ENCODE measurements around the gene LRRC2. TPM values are rescaled to one million over a fixed set of nuclear protein-coding genes. Genes with fewer than 3 reads are reported as not detected.

Gene LRRC2
- total RNA-seq, 1 experiment from 2014 or later: 2.6 TPM

GRCh38 chr3:46485779-46486175, 80.3 kb downstream of the LRRC2 start:
- Histone ChIP-seq H3K9ac (ENCODE audit: extremely low read depth, insufficient read length, low read length) (no peak overlapping the region), H4K20me1 (ENCODE audit: control insufficient read depth, insufficient read depth, insufficient read length) (no peaks in the 10 kb centered on the region), H3K9me3 (ENCODE audit: control insufficient read depth, low read depth, low read length) (no peaks in the 10 kb centered on the region), H4K91ac (ENCODE audit: insufficient read length, low read depth, low read length) (no peak overlapping the region), H2BK120ac (ENCODE audit: low read depth, low read length, poor library complexity, severe bottlenecking) (no peak overlapping the region), H3K4me1 (ENCODE audit: insufficient read depth, low read length) (no peaks in the 10 kb centered on the region), H3T11ph (ENCODE audit: low read length) (no peak overlapping the region), H3K27ac (ENCODE audit: insufficient read length, low read depth, low read length) (no peak overlapping the region), H2BK12ac (ENCODE audit: insufficient read length, low read depth, low read length) (no peak overlapping the region), H3K27me3 (ENCODE audit: insufficient read depth, low read length) (no peaks in the 10 kb centered on the region; the same call in 1 of the 2 replicates), H3K18ac (ENCODE audit: insufficient read length, low read depth, low read length) (no peak overlapping the region), H3K23ac (ENCODE audit: insufficient read length, low read depth, low read length) (no peak overlapping the region), H3K14ac (ENCODE audit: insufficient read depth, low read length) (no peak overlapping the region), H3K79me2 (ENCODE audit: insufficient read depth, low read length) (no peaks in the 10 kb centered on the region), H3K4ac (ENCODE audit: low read depth, low read length) (no peak overlapping the region), H3K23me2 (ENCODE audit: insufficient read length, low read depth, low read length, poor library complexity, severe bottlenecking) (no peaks in the 10 kb centered on the region), H2AK5ac (ENCODE audit: insufficient read length, low read length) (no peak overlapping the region), H2AFZ (ENCODE audit: low read length) (no peak overlapping the region), H2BK20ac (ENCODE audit: low read depth, low read length, poor library complexity, severe bottlenecking) (no peak overlapping the region), H3K79me1 (ENCODE audit: insufficient read depth, low read depth, low read length, poor library complexity, severe bottlenecking) (no peaks in the 10 kb centered on the region), H4K8ac (replicated peaks; ENCODE audit: insufficient read length, low read depth, low read length) (no peak overlapping the region), H2BK15ac (ENCODE audit: low read depth, low read length) (no peak overlapping the region), H2BK5ac (ENCODE audit: insufficient read length, low read length) (no peak overlapping the region), H3K56ac (ENCODE audit: insufficient read length, low read depth, low read length) (no peak overlapping the region), H3K4me2 (ENCODE audit: insufficient read depth, insufficient read length, low read length) (no peak overlapping the region), H4K5ac (ENCODE audit: insufficient read length, low read depth, low read length) (no peak overlapping the region)
- Mint-ChIP-seq H3K36me3 (ENCODE audit: insufficient read depth in 1 of 3, low read depth in 3 of 3) (no peaks in the 10 kb centered on the region), H3K4me1 (peaks cover 6 to 8% of the 10 kb centered on the region in 2 experiments), H3K27ac (no peak overlapping the region), H3K9me3 (no peaks in the 10 kb centered on the region; a peak in 1 of 5 replicates), H3K27me3 (ENCODE audit: low read depth) (peaks cover 5% of the 10 kb centered on the region; the same call in 1 of the 2 replicates), H3K4me3 (no peak overlapping the region)
- no peak for DNase-seq
- no CpG with 5 or more reads among the region's 4 CpGs for WGBS (ENCODE audit: extremely low coverage, insufficient read length, low lambda C conversion rate)
- no peak for TF ChIP-seq CTCF (conservative IDR thresholded peaks at IDR 0.05)
